ENCODE measurements around the gene AMZ2.
"Not testable (repeated sequence)": the region's sequence is repeated elsewhere in the genome, so short reads cannot be mapped to it uniquely, and the experiment has no call there.

Gene AMZ2

GRCh38 chr17:68205251-68205807 lies 42.5 kb upstream of the AMZ2 start:
- TF ChIP-seq CTCF (IDR thresholded peaks at IDR 0.05; ENCODE audit: low read length, missing control alignments) = peak; percentile 54
- peak; percentile 87 for DNase-seq (ENCODE audit: low read depth)
- H3K4me3 ChIP-seq (replicated peaks; ENCODE audit: low read depth, low read length) = peak overlapping the region; percentile 75

- peak overlapping the region; percentile 75 for H3K4me3 ChIP-seq (replicated peaks; ENCODE audit: low read depth, low read length)
- DNase-seq (ENCODE audit: low read depth) = peak; percentile 24
- no peak for TF ChIP-seq CTCF (IDR thresholded peaks at IDR 0.05; ENCODE audit: low read length, missing control alignments)
Observed at GRCh38 chr17:68205808-68206720, 41.8 kb upstream of the AMZ2 start.

- H3K4me3 ChIP-seq (replicated peaks; ENCODE audit: low read depth, low read length) = no peak overlapping the region
- DNase-seq (ENCODE audit: low read depth) = no peak
- TF ChIP-seq CTCF (IDR thresholded peaks at IDR 0.05; ENCODE audit: low read length, missing control alignments) = no peak
Observed at GRCh38 chr17:68207651-68208253, 40.1 kb upstream of the AMZ2 start.

- not testable (repeated sequence) for H3K4me3 ChIP-seq (replicated peaks; ENCODE audit: low read depth, low read length); DNase-seq (ENCODE audit: low read depth)
Observed at GRCh38 chr17:68208651-68209050, 39.2 kb upstream of the AMZ2 start.

- not testable (repeated sequence) for H3K4me3 ChIP-seq (replicated peaks; ENCODE audit: low read depth, low read length); DNase-seq (ENCODE audit: low read depth)
Observed at GRCh38 chr17:68209191-68209900, 38.5 kb upstream of the AMZ2 start.

- H3K4me3 ChIP-seq (replicated peaks; ENCODE audit: low read depth, low read length) = no peak overlapping the region
- DNase-seq (ENCODE audit: low read depth) = peak; percentile 33
- no peak for TF ChIP-seq CTCF (IDR thresholded peaks at IDR 0.05; ENCODE audit: low read length, missing control alignments)
Observed at GRCh38 chr17:68210570-68211315, 37.1 kb upstream of the AMZ2 start.

- not testable (repeated sequence) for H3K4me3 ChIP-seq (replicated peaks; ENCODE audit: low read depth, low read length)
Observed at GRCh38 chr17:68213428-68214411, 34.1 kb upstream of the AMZ2 start.

GRCh38 chr17:68215453-68215852 lies 32.4 kb upstream of the AMZ2 start:
- H3K4me3 ChIP-seq (replicated peaks; ENCODE audit: low read depth, low read length); DNase-seq (ENCODE audit: low read depth): not testable (repeated sequence)

More at GRCh38 chr17:68213428-68214411, 34.1 kb upstream of the AMZ2 start:
- DNase-seq (ENCODE audit: low read depth) = not testable (repeated sequence)

- not testable (repeated sequence) for H3K4me3 ChIP-seq (replicated peaks; ENCODE audit: low read depth, low read length); DNase-seq (ENCODE audit: low read depth)
Observed at GRCh38 chr17:68219429-68219828, 28.4 kb upstream of the AMZ2 start.

- not testable (repeated sequence) for DNase-seq (ENCODE audit: low read depth)
Observed at GRCh38 chr17:68220186-68220585, 27.7 kb upstream of the AMZ2 start.

GRCh38 chr17:68220786-68221185 lies 27.1 kb upstream of the AMZ2 start:
- not testable (repeated sequence) for DNase-seq (ENCODE audit: low read depth); H3K4me3 ChIP-seq (replicated peaks; ENCODE audit: low read depth, low read length)

More at GRCh38 chr17:68220186-68220585, 27.7 kb upstream of the AMZ2 start:
- H3K4me3 ChIP-seq (replicated peaks; ENCODE audit: low read depth, low read length) = not testable (repeated sequence)
